Left lung (tissue), 10 donors: ENCODE data around the gene ZDHHC7. TPM values are rescaled to one million over a fixed set of nuclear protein-coding genes. Genes with fewer than 3 reads are reported as not detected.
A peak's percentile ranks its signal among the peaks of the same experiment; 100 is the strongest.

Experiments used
- ATAC-seq: fragments of 200-7000 bp; cut with Tn5 transposase; one replicate; pipeline ENCODE4 v1.9.1; 2020; ENCODE audit warnings: moderate library complexity
- DNase-seq, 4 donors: peaks; one replicate each; pipeline ENCODE4 v3.0.0-alpha.2; 2013 to 2020
- H3K27ac ChIP-seq, 2 donors: fragments of 200-600 bp; sonication (generic) in 1 of 2; one replicate each; pipeline versions ENCODE4 v1.5.0 to v1.8.0; 2020 to 2021
- H3K27me3 ChIP-seq, 2 donors: fragments of 200-600 bp; sonication (generic) in 1 of 2; one replicate each; pipeline versions ENCODE4 v1.5.0 to v1.8.0; 2020 to 2021
- H3K36me3 ChIP-seq, 2 donors: fragments of 200-600 bp; sonication (generic) in 1 of 2; one replicate each; pipeline versions ENCODE4 v1.5.0 to v1.8.0; 2020 to 2021
- H3K4me1 ChIP-seq, 2 donors: fragments of 200-600 bp; one replicate each; pipeline ENCODE4 v1.8.0; 2021
- H3K4me3 ChIP-seq, 2 donors: fragments of 200-600 bp; sonication (generic) in 1 of 2; one replicate each; pipeline versions ENCODE4 v1.5.0 to v1.8.0; 2020 to 2021; ENCODE audit warnings: mild to moderate bottlenecking in 1 of 2
- H3K9me3 ChIP-seq, 2 donors: fragments of 200-600 bp; sonication (generic) in 1 of 2; one replicate each; pipeline versions ENCODE4 v1.5.0 to v1.8.0; 2020 to 2021
- intact Hi-C, 2 donors: fragments of 100-400 bp; cut with DNase I; formaldehyde crosslinking; loops; one replicate each; pipeline versions ENCODE4 v1.11.2 to v1.14.2; 2022
- polyA plus RNA-seq, 6 donors: library from polyadenylated mRNA; unstranded; fragments of 120-200 nt; gene quantifications; one replicate each; pipeline ENCODE4 v1.2.1, GENCODE V29; 2013; ENCODE audit not compliant: insufficient read length in 6 of 6
- total RNA-seq, 2 donors: library from RNA; stranded (reverse); fragmentation: NEBNext Ultra II Directional; extraction: Animal tissue kit (Norgen Biotek cat#: 25700); gene quantifications; one replicate each; pipeline ENCODE4 v1.2.1, GENCODE V29; 2021
- TF ChIP-seq, protein P1 (sequence below), 2 donors: fragments of 200-600 bp; sonication (generic) in 1 of 2; IDR thresholded peaks; one replicate each; pipeline versions ENCODE4 v1.5.0 to v1.8.0; 2021; ENCODE audit warnings: antibody characterized with exemption in 2 of 2
- donor health status: DM: no; HTN: yes; CAD: no.
- donor health status: DM: no; HTN: no; CAD: no.

The ZDHHC7 gene
- total and polyA plus RNA-seq, 8 donors, result 52.5 to 82.3 (median 59.7) TPM

DNA sequence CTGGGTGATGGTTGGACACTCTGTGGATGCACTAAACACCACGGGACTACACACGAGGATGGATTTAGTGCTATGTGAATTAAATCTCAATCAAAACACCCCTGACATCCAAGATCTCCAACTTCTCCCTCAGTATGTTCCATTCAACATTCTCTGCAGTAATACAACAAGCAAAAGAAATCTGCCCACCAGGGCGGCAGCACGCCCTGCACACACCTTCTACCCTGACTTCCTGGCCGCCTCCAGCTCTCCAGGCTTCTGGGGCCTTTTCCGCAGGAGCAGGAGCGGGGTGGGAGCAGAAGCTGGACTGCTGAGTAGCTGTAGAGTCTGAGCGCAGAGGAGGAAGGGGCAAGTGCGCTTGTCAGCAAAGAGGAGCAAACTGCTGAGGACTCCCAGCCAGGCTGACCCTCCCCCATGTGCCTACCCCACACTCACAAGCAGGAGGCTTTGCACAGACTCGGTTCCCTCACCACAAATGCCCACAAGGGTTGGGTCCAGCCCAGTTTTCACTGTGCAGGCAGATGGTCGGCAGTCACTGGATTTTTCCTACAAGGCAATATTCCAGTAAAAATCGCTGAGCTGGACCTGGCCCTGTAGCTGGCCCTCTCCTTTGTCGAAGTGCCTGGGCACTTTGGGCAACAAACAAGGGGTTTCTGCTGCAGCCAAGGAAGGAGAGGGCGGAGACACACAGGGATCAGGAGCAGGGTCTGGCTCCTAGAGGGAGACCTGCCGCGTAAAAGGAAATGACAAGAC lies 22.8 kb downstream of the ZDHHC7 start:
- intact Hi-C loops, result no loop called here
- Histone ChIP-seq H3K27me3 (no peaks in the 10 kb centered on the region), H3K4me3 (no peak overlapping the region), H3K36me3 (peaks cover 0 to 76% of the 10 kb centered on the region in 2 donors), H3K9me3 (no peaks in the 10 kb centered on the region), H3K27ac (no peak overlapping the region), H3K4me1 (peaks cover 12 to 60% of the 10 kb centered on the region in 2 donors)
- TF ChIP-seq, protein P1, sequence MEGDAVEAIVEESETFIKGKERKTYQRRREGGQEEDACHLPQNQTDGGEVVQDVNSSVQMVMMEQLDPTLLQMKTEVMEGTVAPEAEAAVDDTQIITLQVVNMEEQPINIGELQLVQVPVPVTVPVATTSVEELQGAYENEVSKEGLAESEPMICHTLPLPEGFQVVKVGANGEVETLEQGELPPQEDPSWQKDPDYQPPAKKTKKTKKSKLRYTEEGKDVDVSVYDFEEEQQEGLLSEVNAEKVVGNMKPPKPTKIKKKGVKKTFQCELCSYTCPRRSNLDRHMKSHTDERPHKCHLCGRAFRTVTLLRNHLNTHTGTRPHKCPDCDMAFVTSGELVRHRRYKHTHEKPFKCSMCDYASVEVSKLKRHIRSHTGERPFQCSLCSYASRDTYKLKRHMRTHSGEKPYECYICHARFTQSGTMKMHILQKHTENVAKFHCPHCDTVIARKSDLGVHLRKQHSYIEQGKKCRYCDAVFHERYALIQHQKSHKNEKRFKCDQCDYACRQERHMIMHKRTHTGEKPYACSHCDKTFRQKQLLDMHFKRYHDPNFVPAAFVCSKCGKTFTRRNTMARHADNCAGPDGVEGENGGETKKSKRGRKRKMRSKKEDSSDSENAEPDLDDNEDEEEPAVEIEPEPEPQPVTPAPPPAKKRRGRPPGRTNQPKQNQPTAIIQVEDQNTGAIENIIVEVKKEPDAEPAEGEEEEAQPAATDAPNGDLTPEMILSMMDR (IDR thresholded peaks at IDR 0.05), result no peak
- ATAC-seq (no peak), DNase-seq (peak in 1 of 4 donors; percentile 36)

DNA sequence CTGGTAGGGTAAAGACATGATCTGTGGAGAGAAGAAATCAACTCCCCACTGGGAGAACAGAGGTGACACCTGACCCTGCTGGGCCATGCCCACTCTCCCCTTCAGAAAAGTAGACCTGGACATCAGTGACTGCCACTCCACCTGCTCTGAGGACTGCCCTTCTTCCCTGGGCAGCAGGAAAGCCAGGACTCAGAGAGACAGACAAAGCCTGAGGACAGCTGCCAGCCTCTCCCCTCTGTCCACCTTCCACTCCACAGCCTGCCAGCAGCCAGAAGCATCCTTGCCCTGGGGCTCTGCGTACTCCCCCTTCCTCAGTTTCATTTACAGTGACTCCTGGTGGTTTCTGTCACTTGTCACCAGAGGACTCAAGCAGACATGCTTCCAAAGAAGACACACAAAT lies 24.5 kb downstream of the ZDHHC7 start:
- no peak for ATAC-seq
- Histone ChIP-seq H3K27me3 (no peaks in the 10 kb centered on the region), H3K27ac (peak overlapping the region in 1 of 2 donors; percentile 28), H3K36me3 (peaks cover 0 to 72% of the 10 kb centered on the region in 2 donors), H3K4me1 (peaks cover 0 to 60% of the 10 kb centered on the region in 2 donors), H3K4me3 (no peak overlapping the region), H3K9me3 (no peaks in the 10 kb centered on the region)
- intact Hi-C loops, result no loop called here
- DNase-seq, result no peak
- TF ChIP-seq, protein P1 (IDR thresholded peaks at IDR 0.05), result no peak

DNA sequence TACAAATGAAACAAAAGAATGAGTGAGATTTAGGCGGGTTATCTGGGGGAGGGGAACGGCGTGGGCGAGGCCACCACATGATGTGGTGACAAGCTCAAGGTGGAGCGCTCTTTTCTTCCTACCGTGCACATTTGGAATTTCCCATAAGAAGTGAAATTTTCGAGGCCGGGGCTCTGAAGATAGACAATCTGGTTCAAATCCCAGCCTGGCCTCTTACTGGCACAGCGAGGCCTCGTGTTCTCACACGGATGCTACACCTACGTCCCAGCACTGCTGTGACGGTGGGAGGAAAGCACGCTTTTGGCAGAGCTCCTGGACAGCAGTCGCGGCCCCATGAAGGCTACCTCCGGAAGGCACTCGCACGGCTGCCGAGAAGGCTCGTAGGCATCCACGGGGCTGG lies 25.2 kb downstream of the ZDHHC7 start:
- peaks cover 0 to 55% of the 10 kb centered on the region in 2 donors for H3K4me1 ChIP-seq
- no peak for ATAC-seq
- DNase-seq, result no peak
- H3K4me3 ChIP-seq, result no peak overlapping the region
- H3K27me3 ChIP-seq, result no peaks in the 10 kb centered on the region
- H3K27ac ChIP-seq, result peak overlapping the region in 1 of 2 donors; percentile 28
- TF ChIP-seq, protein P1 (IDR thresholded peaks at IDR 0.05), result no peak
- intact Hi-C loops, result no loop called here
- H3K36me3 ChIP-seq, result peaks cover 0 to 79% of the 10 kb centered on the region in 2 donors
- no peaks in the 10 kb centered on the region for H3K9me3 ChIP-seq

DNA sequence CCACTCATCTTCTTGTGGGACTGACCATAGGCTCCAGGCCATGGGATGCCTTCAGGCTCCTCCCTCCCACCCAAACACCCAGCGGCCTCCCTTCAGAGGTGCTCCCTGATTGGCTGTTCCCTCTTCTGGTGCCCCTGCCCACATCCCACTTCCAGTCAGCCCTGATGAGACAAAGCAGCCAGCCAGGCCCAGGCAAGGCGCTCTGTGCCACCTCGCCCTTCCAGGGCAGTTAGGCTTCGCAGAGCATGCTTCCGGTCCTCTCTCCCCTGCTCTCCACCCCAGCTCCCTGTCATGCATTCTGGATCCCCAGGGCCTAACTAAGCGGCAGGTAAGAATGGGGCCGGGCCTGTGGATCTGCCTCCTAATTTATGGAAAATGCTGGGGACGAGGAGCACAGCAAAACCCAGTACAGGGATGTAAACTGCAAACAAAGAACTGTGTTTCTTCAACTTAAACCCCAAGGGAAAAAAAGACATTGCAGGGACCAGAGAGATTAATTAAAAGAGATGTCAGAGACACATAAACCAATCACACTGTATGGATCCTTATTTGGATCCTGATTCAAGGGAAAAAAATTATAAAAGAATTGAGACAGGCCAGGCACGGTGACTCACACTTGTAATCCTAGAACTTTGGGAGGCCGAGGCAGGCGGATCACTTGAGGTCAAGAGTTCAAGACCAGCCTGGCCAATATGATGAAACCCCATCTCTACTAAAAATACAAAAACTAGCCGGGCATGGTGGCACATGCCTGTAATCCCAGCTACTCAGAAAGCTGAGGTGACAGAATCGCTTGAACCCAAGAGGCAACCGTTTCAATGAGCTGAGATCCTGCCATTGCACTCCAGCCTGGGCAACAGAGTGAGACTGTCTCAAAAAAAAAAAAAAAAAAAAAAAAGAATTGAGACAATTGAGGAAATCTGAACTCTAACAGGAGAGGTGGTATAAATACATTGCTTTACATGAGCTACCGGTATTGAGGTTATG lies 26.0 kb downstream of the ZDHHC7 start:
- Histone ChIP-seq H3K4me3 (no peak overlapping the region), H3K27ac (peak overlapping the region in 1 of 2 donors; percentile 91), H3K36me3 (peaks cover 0 to 79% of the 10 kb centered on the region in 2 donors), H3K4me1 (peaks cover 0 to 55% of the 10 kb centered on the region in 2 donors), H3K9me3 (no peaks in the 10 kb centered on the region), H3K27me3 (no peaks in the 10 kb centered on the region)
- no peak for ATAC-seq
- intact Hi-C loops, result no loop called here
- no peak for DNase-seq
- TF ChIP-seq, protein P1 (IDR thresholded peaks at IDR 0.05), result no peak

DNA sequence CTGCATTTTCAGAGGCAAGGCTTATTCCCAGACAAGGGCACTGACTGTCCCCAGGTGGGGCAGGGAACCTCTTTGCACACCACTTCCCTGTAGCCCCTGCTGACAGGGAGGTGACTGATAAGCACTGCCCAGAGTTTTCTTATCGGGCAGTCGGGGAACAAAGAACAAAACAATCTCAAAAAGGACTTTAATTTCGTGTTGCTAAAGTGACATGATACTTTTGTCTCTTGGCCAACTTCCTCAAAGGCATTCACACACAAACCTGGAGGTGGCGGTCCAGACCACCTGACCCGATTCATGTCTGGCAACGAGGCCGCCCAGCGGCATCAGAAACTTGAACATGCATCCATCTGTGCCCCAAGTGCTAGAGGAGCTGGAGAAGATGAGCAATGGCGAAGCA lies 28.9 kb downstream of the ZDHHC7 start:
- no peaks in the 10 kb centered on the region for H3K27me3 ChIP-seq
- intact Hi-C loops, result no loop called here
- DNase-seq (peak in 1 of 4 donors; percentile 76), ATAC-seq (peak; percentile 23)
- H3K36me3 ChIP-seq, result peaks cover 0 to 79% of the 10 kb centered on the region in 2 donors
- TF ChIP-seq, protein P1 (IDR thresholded peaks at IDR 0.05), result no peak
- H3K27ac ChIP-seq, result peak overlapping the region in 1 of 2 donors; percentile 91
- H3K9me3 ChIP-seq, result no peaks in the 10 kb centered on the region
- H3K4me3 ChIP-seq, result no peak overlapping the region
- H3K4me1 ChIP-seq, result peaks cover 6 to 67% of the 10 kb centered on the region in 2 donors
